Cardiac muscle cell (in vitro differentiated cells and primary cell): ENCODE data around the gene ADAMTSL1. TPM values are rescaled to one million over a fixed set of nuclear protein-coding genes. Genes with fewer than 3 reads are reported as not detected.
A peak's percentile ranks its signal among the peaks of the same experiment; 100 is the strongest.

Source experiments
- DNase-seq, 2 donors: peaks; one replicate each; pipeline versions ENCODE4 v3.0.0 to v3.0.0-alpha.2; 2010 to 2017; ENCODE audit warnings: low read depth in 1 of 2, low spot score in 1 of 2
- H3K27ac ChIP-seq: fragments of 200-600 bp; sonication (generic); 2 replicates; pipeline ENCODE4 v1.5.1; 2016
- H3K27me3 ChIP-seq: fragments of 200-600 bp; sonication (generic); 2 replicates; pipeline ENCODE4 v1.6.0; 2016; ENCODE audit warnings: control low read depth
- H3K36me3 ChIP-seq: fragments of 200-600 bp; sonication (generic); 2 replicates; pipeline ENCODE4 v1.5.1; 2016; ENCODE audit warnings: control low read depth
- H3K4me1 ChIP-seq: fragments of 200-600 bp; sonication (generic); 2 replicates; pipeline ENCODE4 v1.8.1; 2017; ENCODE audit warnings: low read depth, mild to moderate bottlenecking, mixed run types
- H3K4me3 ChIP-seq: fragments of 200-600 bp; sonication (generic); 2 replicates; pipeline ENCODE4 v1.5.1; 2016; ENCODE audit warnings: mild to moderate bottlenecking
- H3K9me3 ChIP-seq: fragments of 200-600 bp; sonication (generic); 2 replicates; pipeline ENCODE4 v1.5.1; 2017; ENCODE audit warnings: low read depth, mild to moderate bottlenecking, control low read depth
- polyA plus RNA-seq: library from polyadenylated mRNA; unstranded; fragments of >200 nt; fragmentation: Nextera tagmentation; extraction: Ambion mirVana; gene quantifications from 2 replicates; pipeline ENCODE4 v1.2.1, GENCODE V29; 2016
- total RNA-seq: library from RNA; depleted of rRNA; stranded (reverse); fragments of >200 nt; gene quantifications from 2 replicates; pipeline ENCODE4 v1.2.3, GENCODE V29; 2016
- TF ChIP-seq, protein P1 (sequence below): IDR thresholded peaks from 2 replicates; pipeline ENCODE4 v1.5.1; 2012; ENCODE audit warnings: low read depth, mild to moderate bottlenecking, low read length

The ADAMTSL1 gene
- total and polyA plus RNA-seq, 2 experiments from 2014 or later = 12.6 to 63.0 TPM

DNA sequence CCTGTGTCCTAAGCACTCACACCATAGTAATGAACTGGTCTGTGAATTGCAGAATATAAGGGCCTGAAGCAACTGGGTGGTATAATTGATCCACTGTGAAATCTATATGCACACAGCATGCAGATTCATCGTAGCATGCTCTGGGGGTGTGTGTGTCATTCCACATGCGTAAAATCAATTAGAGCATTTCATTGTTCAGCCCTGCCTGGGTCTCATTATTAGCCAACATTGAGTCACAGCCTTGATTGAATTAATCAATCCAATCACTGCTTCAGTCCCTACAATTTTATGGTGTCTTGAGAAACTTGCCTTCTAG lies 248.0 kb downstream of the ADAMTSL1 start:
- no peak overlapping the region for H3K27ac ChIP-seq
- peaks cover 16% of the 10 kb centered on the region for H3K4me1 ChIP-seq
- DNase-seq = no peak
- no peak overlapping the region for H3K4me3 ChIP-seq
- no peaks in the 10 kb centered on the region for H3K9me3 ChIP-seq
- TF ChIP-seq, protein P1, sequence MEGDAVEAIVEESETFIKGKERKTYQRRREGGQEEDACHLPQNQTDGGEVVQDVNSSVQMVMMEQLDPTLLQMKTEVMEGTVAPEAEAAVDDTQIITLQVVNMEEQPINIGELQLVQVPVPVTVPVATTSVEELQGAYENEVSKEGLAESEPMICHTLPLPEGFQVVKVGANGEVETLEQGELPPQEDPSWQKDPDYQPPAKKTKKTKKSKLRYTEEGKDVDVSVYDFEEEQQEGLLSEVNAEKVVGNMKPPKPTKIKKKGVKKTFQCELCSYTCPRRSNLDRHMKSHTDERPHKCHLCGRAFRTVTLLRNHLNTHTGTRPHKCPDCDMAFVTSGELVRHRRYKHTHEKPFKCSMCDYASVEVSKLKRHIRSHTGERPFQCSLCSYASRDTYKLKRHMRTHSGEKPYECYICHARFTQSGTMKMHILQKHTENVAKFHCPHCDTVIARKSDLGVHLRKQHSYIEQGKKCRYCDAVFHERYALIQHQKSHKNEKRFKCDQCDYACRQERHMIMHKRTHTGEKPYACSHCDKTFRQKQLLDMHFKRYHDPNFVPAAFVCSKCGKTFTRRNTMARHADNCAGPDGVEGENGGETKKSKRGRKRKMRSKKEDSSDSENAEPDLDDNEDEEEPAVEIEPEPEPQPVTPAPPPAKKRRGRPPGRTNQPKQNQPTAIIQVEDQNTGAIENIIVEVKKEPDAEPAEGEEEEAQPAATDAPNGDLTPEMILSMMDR = no peak
- no peaks in the 10 kb centered on the region for H3K27me3 ChIP-seq
- no peaks in the 10 kb centered on the region for H3K36me3 ChIP-seq

DNA sequence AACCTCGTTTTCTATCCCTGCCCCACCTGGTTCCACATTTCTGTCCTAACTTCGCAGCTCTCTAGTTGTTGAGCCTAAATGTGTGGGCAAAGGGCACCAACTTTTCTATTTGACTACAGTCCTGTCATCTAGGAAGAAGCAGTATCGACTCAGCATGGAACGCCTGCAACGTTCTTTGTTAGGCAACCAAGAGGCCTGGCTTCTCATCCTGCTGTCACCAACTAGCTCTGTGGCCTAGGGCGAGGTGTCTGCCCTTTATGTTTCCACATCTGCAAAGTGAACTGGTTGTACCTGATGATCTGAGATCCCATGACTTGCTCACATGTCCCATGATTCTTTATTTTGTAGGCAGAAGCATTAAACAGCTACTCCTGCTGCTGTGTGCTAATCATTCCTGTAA lies 248.9 kb downstream of the ADAMTSL1 start:
- TF ChIP-seq, protein P1 = no peak
- H3K36me3 ChIP-seq = no peaks in the 10 kb centered on the region

DNA sequence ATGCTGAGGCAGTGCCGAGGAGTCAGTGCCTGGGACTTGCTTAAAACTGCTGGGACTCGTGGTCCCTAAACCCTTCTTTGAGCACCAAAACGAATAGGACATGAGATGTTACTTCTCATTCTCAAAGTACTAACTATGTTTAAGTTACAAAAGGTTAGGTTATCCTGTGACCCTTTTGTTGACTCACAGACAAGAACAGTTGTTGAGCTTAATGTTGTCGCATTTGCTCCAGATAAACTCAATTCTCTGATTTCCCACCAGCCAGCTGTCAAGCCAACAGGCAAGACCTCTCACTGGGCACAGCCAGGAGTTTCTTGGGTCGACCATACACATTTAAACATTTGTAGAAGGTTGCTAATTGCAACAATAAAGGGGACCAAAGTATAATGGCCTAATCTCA lies 249.4 kb downstream of the ADAMTSL1 start:
- no peaks in the 10 kb centered on the region for H3K36me3 ChIP-seq
- H3K9me3 ChIP-seq = no peaks in the 10 kb centered on the region
- no peak overlapping the region for H3K4me3 ChIP-seq
- TF ChIP-seq, protein P1 = no peak
- H3K4me1 ChIP-seq = peaks cover 17% of the 10 kb centered on the region
- H3K27me3 ChIP-seq = no peaks in the 10 kb centered on the region
- no peak for DNase-seq
- H3K27ac ChIP-seq = no peak overlapping the region

More for the DNA sequence above, 248.9 kb downstream of the ADAMTSL1 start:
- Histone ChIP-seq H3K4me1 (peaks cover 17% of the 10 kb centered on the region), H3K27ac (no peak overlapping the region), H3K4me3 (no peak overlapping the region), H3K9me3 (no peaks in the 10 kb centered on the region), H3K27me3 (no peaks in the 10 kb centered on the region)
- no peak for DNase-seq

DNA sequence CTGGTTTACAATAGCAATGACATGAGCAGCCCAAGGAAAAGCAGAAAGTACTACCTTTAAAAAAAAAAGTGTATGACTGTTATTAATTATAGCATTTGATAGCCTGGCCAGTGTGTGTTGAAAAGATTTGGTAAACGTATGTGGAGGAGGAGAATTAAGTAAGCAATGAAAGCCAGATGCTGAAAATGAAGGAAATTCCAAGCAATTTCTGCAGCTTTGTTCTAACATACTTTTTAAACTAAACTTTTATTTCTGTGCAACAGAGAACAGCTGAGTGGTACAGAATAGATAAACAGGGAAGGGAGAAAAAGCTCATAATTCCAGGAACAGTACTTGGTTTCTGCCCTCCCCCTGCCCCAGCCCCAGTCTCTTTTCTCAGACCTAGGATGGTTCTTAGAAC lies 252.6 kb downstream of the ADAMTSL1 start:
- Histone ChIP-seq H3K4me3 (no peak overlapping the region), H3K36me3 (no peaks in the 10 kb centered on the region), H3K9me3 (no peaks in the 10 kb centered on the region), H3K27me3 (no peaks in the 10 kb centered on the region), H3K27ac (no peak overlapping the region), H3K4me1 (peaks cover 13% of the 10 kb centered on the region)
- peak in 1 of 2 donors; percentile 58 for DNase-seq
- TF ChIP-seq, protein P1 = no peak

DNA sequence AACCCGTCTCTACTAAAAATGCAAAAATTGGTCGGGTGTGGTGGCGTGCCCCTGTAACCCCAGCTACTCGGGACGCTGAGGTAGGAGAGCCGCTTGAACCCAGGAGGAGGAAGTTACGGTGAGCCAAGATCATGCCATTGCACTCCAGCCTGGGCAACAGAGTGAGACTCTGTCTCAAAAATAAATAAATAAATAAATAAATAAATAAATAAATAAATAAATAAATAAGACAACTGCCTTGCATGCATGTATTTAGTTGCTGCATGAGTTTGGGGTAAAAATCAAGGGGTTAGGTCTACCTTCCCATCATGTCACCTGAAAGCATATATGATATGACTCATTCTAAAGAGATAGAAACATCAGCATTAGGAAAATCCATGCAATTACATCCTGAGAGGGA lies 254.0 kb downstream of the ADAMTSL1 start:
- Histone ChIP-seq H3K36me3 (no peaks in the 10 kb centered on the region), H3K27me3 (no peaks in the 10 kb centered on the region), H3K4me1 (peaks cover 13% of the 10 kb centered on the region), H3K27ac (no peak overlapping the region), H3K9me3 (no peaks in the 10 kb centered on the region), H3K4me3 (no peak overlapping the region)
- no peak for DNase-seq
- TF ChIP-seq, protein P1 = no peak

DNA sequence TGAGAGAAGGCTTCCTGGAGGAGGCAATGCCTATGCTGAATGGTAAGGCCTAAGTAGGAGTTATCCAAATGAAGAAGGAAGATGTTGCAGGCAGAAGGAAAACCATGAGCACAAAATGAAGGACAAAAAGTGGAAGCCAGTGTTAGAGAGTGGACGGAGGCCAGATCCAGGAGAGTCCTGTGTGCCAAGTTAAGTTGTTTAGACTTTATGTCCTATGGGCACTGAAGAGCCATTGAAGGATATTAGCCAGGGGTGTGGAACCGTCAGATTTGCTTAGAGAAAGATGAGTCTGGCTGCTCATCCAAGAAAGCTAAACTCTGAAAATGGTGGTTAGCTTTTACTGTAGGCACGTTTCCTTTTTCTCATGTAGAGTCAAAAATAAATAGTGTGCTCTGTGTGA lies 254.7 kb downstream of the ADAMTSL1 start:
- no peaks in the 10 kb centered on the region for H3K27me3 ChIP-seq
- H3K4me3 ChIP-seq = no peak overlapping the region
- DNase-seq = no peak
- H3K36me3 ChIP-seq = no peaks in the 10 kb centered on the region
- peaks cover 11% of the 10 kb centered on the region for H3K4me1 ChIP-seq
- H3K27ac ChIP-seq = no peak overlapping the region
- no peaks in the 10 kb centered on the region for H3K9me3 ChIP-seq
- TF ChIP-seq, protein P1 = no peak
